Measurements from ENCODE around the gene TTLL5.

Gene TTLL5

DNA sequence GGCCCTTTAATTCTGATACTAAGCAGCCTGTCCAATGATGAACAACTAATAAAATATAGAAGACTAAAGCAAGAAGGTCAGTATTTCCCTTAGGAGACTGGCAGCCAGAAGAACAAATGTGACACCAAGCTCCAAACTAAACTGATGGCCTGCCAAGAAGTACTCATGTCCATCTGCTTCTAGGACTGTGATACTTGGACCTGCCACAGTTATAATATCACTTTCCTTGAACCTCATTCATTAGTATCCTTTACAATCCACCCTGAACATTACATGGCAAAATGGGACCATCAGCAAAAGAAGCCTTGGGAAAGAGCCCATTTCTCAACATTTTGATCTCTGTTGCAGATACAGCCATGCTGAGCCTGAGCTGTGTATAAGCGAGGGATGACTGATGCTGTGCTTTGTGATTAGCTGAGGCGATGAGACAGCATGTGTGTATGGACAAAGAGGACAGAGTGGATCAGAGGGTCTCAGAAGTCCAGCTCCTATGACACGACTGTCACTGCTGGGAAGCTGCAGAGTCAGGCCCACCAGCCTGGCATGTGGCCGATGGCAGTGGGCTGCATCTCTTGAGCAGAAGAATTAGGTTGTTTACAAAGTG is 246.8 kb downstream of the TTLL5 start:
- H2AK5ac ChIP-seq (ENCODE audit: low read length): no peak overlapping the region
- peaks cover 2% of the 10 kb centered on the region for H3K36me3 ChIP-seq (ENCODE audit: control insufficient read depth, insufficient read depth, low read length)
- H2BK120ac ChIP-seq (ENCODE audit: low read depth, low read length): no peak overlapping the region
- no peak overlapping the region for H3K4me3 ChIP-seq (ENCODE audit: low read length)
- H2BK5ac ChIP-seq (ENCODE audit: low read length): no peak overlapping the region
- H3K4me2 ChIP-seq (ENCODE audit: low read length): no peak overlapping the region
- H3K56ac ChIP-seq (ENCODE audit: low read length): no peak overlapping the region
- H3K23ac ChIP-seq (ENCODE audit: low read length): no peak overlapping the region
- no peak overlapping the region for H3K4ac ChIP-seq (ENCODE audit: low read depth, low read length)
- no peaks in the 10 kb centered on the region for H3K79me2 ChIP-seq (ENCODE audit: control insufficient read depth, insufficient read depth, low read length)
- H3K79me1 ChIP-seq (ENCODE audit: low read length): no peaks in the 10 kb centered on the region
- no peak overlapping the region for H4K8ac ChIP-seq (ENCODE audit: low read depth, low read length)
- WGBS (ENCODE audit: extremely low coverage, insufficient coverage, low lambda C conversion rate): no CpG with 5 or more reads among the region's 4 CpGs
- H3K4me1 ChIP-seq (ENCODE audit: control insufficient read depth, low read depth, low read length): no peaks in the 10 kb centered on the region
- H4K5ac ChIP-seq (ENCODE audit: low read length): no peak overlapping the region
- H3K27ac ChIP-seq (ENCODE audit: low read depth, low read length): no peak overlapping the region
- no peaks in the 10 kb centered on the region for H3K27me3 ChIP-seq (ENCODE audit: insufficient read depth, low read length, poor library complexity)
- no peak overlapping the region for H3K18ac ChIP-seq (ENCODE audit: low read length)
- DNase-seq: no peak
- H2BK15ac ChIP-seq (replicated peaks; ENCODE audit: low read depth): no peak overlapping the region
- no peak overlapping the region for H3K9ac ChIP-seq (ENCODE audit: low read length)

DNA sequence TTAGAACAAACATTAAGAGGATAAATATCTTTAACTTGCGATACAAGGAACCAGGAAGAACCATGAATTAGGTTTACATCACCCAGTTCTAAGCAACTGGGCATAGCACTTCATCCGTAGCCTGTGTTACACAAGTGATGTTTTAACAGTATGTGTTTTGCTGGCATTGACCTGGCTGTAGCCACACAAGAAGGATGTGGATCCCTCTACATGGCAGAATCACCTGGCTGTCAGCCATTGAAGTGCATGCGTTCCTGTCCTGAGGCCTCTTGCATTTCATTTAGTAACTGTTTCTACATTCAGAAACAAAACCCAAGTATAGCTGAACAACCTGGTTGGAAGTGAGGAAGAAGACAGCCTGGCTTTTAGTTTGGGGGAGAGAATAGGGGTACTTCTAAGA is 248.6 kb downstream of the TTLL5 start:
- Histone ChIP-seq H3K79me2 (ENCODE audit: control insufficient read depth, insufficient read depth, low read length) (no peaks in the 10 kb centered on the region), H3K9ac (ENCODE audit: low read length) (no peak overlapping the region), H2AK5ac (ENCODE audit: low read length) (no peak overlapping the region), H2BK5ac (ENCODE audit: low read length) (no peak overlapping the region), H3K4me1 (ENCODE audit: control insufficient read depth, low read depth, low read length) (no peaks in the 10 kb centered on the region), H3K4me3 (ENCODE audit: low read length) (no peak overlapping the region), H3K27me3 (ENCODE audit: insufficient read depth, low read length, poor library complexity) (no peaks in the 10 kb centered on the region), H2BK120ac (ENCODE audit: low read depth, low read length) (no peak overlapping the region), H3K4me2 (ENCODE audit: low read length) (no peak overlapping the region), H3K18ac (ENCODE audit: low read length) (no peak overlapping the region), H3K79me1 (ENCODE audit: low read length) (no peaks in the 10 kb centered on the region), H3K27ac (ENCODE audit: low read depth, low read length) (no peak overlapping the region), H3K23ac (ENCODE audit: low read length) (no peak overlapping the region), H3K56ac (ENCODE audit: low read length) (no peak overlapping the region), H3K36me3 (ENCODE audit: control insufficient read depth, insufficient read depth, low read length) (peaks cover 2% of the 10 kb centered on the region), H3K4ac (ENCODE audit: low read depth, low read length) (no peak overlapping the region), H2BK15ac (replicated peaks; ENCODE audit: low read depth) (no peak overlapping the region), H4K5ac (ENCODE audit: low read length) (no peak overlapping the region), H4K8ac (ENCODE audit: low read depth, low read length) (no peak overlapping the region)
- WGBS (ENCODE audit: extremely low coverage, insufficient coverage, low lambda C conversion rate): no CpG with 5 or more reads among the region's 3 CpGs
- no peak for DNase-seq

DNA sequence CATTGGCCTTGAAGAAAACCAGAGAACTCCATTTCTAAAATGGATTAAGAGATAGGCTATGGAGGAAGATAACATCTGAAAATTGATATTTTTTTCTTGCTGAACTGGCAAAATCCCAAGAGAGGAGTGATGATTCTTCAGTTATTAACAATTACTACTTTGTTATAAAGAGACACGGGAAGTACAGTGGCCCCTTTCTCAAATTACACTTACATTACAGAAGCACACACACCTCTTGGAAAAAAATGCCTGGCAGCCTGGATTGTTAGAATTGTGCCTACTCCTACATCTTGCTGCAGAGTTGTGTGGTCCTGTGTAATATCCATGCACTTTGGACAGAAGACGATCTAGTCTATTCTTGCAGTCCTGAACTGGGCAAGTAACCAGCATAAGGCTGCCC is 249.0 kb downstream of the TTLL5 start:
- H3K79me2 ChIP-seq (ENCODE audit: control insufficient read depth, insufficient read depth, low read length): no peaks in the 10 kb centered on the region
- no peaks in the 10 kb centered on the region for H3K79me1 ChIP-seq (ENCODE audit: low read length)
- H3K4me1 ChIP-seq (ENCODE audit: control insufficient read depth, low read depth, low read length): no peaks in the 10 kb centered on the region
- H2BK120ac ChIP-seq (ENCODE audit: low read depth, low read length): no peak overlapping the region
- H2AK5ac ChIP-seq (ENCODE audit: low read length): no peak overlapping the region
- no CpG with 5 or more reads among the region's 2 CpGs for WGBS (ENCODE audit: extremely low coverage, insufficient coverage, low lambda C conversion rate)
- no peak overlapping the region for H3K23ac ChIP-seq (ENCODE audit: low read length)
- no peak overlapping the region for H3K9ac ChIP-seq (ENCODE audit: low read length)
- peaks cover 2% of the 10 kb centered on the region for H3K36me3 ChIP-seq (ENCODE audit: control insufficient read depth, insufficient read depth, low read length)
- H2BK15ac ChIP-seq (replicated peaks; ENCODE audit: low read depth): no peak overlapping the region
- H2BK5ac ChIP-seq (ENCODE audit: low read length): no peak overlapping the region
- no peak overlapping the region for H3K4ac ChIP-seq (ENCODE audit: low read depth, low read length)
- H4K5ac ChIP-seq (ENCODE audit: low read length): no peak overlapping the region
- no peak overlapping the region for H4K8ac ChIP-seq (ENCODE audit: low read depth, low read length)
- no peak overlapping the region for H3K4me3 ChIP-seq (ENCODE audit: low read length)
- H3K56ac ChIP-seq (ENCODE audit: low read length): no peak overlapping the region
- no peak for DNase-seq
- no peak overlapping the region for H3K18ac ChIP-seq (ENCODE audit: low read length)
- no peak overlapping the region for H3K4me2 ChIP-seq (ENCODE audit: low read length)
- no peaks in the 10 kb centered on the region for H3K27me3 ChIP-seq (ENCODE audit: insufficient read depth, low read length, poor library complexity)
- H3K27ac ChIP-seq (ENCODE audit: low read depth, low read length): no peak overlapping the region

DNA sequence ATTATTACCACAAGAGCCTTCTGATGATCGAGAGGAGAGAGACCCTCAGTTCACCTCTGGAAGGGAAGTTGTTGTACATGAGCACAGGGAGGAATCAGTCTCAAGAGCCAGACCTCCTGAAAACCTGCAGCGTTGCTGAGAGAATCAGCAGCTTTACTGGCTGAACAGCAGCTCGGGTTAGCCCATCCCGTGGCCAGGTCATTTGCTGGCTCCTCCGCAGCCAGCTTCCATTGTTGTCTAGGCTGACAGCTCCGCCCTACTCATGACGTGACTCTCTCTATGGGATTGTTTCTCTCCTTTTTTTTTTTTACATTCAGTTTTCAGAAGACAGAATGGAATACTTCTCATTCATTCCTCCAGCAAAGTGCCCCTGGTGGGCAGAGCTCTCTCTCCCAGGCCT is 250.8 kb downstream of the TTLL5 start:
- Histone ChIP-seq H3K79me2 (ENCODE audit: control insufficient read depth, insufficient read depth, low read length) (no peaks in the 10 kb centered on the region), H3K9ac (ENCODE audit: low read length) (peak overlapping the region; percentile 9), H3K27ac (ENCODE audit: low read depth, low read length) (no peak overlapping the region)

DNA sequence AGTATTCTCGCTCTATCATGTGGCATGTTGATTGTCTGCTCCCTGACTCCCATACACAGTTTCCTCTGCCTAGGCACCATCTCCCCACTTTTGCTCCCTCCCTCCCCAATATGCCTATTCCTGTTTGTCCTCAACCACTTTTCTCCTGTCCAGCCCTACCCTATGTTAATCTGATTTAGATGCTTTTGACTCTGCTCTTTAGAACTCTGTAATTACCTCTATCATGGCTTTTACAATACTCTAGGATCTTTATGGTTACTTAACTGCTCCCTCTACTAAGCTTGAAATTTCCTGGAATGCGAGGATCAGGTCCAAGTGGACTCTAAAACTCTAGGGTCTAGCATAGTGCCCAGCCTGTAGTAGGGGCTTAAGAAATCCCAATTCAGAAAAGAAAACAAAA is 252.1 kb downstream of the TTLL5 start:
- H2BK5ac ChIP-seq (ENCODE audit: low read length): no peak overlapping the region
- H3K27me3 ChIP-seq (ENCODE audit: insufficient read depth, low read length, poor library complexity): no peaks in the 10 kb centered on the region
- H3K27ac ChIP-seq (ENCODE audit: low read depth, low read length): no peak overlapping the region
- H3K79me1 ChIP-seq (ENCODE audit: low read length): no peaks in the 10 kb centered on the region
- no peak overlapping the region for H3K4me2 ChIP-seq (ENCODE audit: low read length)
- no peaks in the 10 kb centered on the region for H3K79me2 ChIP-seq (ENCODE audit: control insufficient read depth, insufficient read depth, low read length)
- peaks cover 8% of the 10 kb centered on the region for H3K4me1 ChIP-seq (ENCODE audit: control insufficient read depth, low read depth, low read length)
- no CpG with 5 or more reads among the region's 2 CpGs for WGBS (ENCODE audit: extremely low coverage, insufficient coverage, low lambda C conversion rate)
- H3K23ac ChIP-seq (ENCODE audit: low read length): no peak overlapping the region
- no peak overlapping the region for H3K4me3 ChIP-seq (ENCODE audit: low read length)
- no peak overlapping the region for H4K8ac ChIP-seq (ENCODE audit: low read depth, low read length)
- H4K5ac ChIP-seq (ENCODE audit: low read length): no peak overlapping the region
- H3K9ac ChIP-seq (ENCODE audit: low read length): no peak overlapping the region
- no peaks in the 10 kb centered on the region for H3K36me3 ChIP-seq (ENCODE audit: control insufficient read depth, insufficient read depth, low read length)
- no peak overlapping the region for H3K18ac ChIP-seq (ENCODE audit: low read length)
- H2BK120ac ChIP-seq (ENCODE audit: low read depth, low read length): no peak overlapping the region
- no peak overlapping the region for H3K4ac ChIP-seq (ENCODE audit: low read depth, low read length)
- no peak for DNase-seq
- H2BK15ac ChIP-seq (replicated peaks; ENCODE audit: low read depth): no peak overlapping the region
- no peak overlapping the region for H2AK5ac ChIP-seq (ENCODE audit: low read length)
- H3K56ac ChIP-seq (ENCODE audit: low read length): no peak overlapping the region

More for the DNA sequence above, 250.8 kb downstream of the TTLL5 start:
- H3K79me1 ChIP-seq (ENCODE audit: low read length): no peaks in the 10 kb centered on the region
- no peaks in the 10 kb centered on the region for H3K27me3 ChIP-seq (ENCODE audit: insufficient read depth, low read length, poor library complexity)
- peak overlapping the region; percentile 76 for H3K56ac ChIP-seq (ENCODE audit: low read length)
- no peak overlapping the region for H2BK15ac ChIP-seq (replicated peaks; ENCODE audit: low read depth)
- no peak overlapping the region for H3K18ac ChIP-seq (ENCODE audit: low read length)
- H3K4me2 ChIP-seq (ENCODE audit: low read length): no peak overlapping the region
- WGBS (ENCODE audit: extremely low coverage, insufficient coverage, low lambda C conversion rate): no CpG with 5 or more reads among the region's 7 CpGs
- no peak overlapping the region for H2AK5ac ChIP-seq (ENCODE audit: low read length)
- no peak overlapping the region for H4K5ac ChIP-seq (ENCODE audit: low read length)
- H2BK5ac ChIP-seq (ENCODE audit: low read length): no peak overlapping the region
- no peak overlapping the region for H2BK120ac ChIP-seq (ENCODE audit: low read depth, low read length)
- H4K8ac ChIP-seq (ENCODE audit: low read depth, low read length): no peak overlapping the region
- H3K36me3 ChIP-seq (ENCODE audit: control insufficient read depth, insufficient read depth, low read length): peaks cover 2% of the 10 kb centered on the region
- no peak overlapping the region for H3K4ac ChIP-seq (ENCODE audit: low read depth, low read length)
- no peak overlapping the region for H3K4me3 ChIP-seq (ENCODE audit: low read length)
- no peak overlapping the region for H3K23ac ChIP-seq (ENCODE audit: low read length)
- DNase-seq: peak; percentile 90
- no peaks in the 10 kb centered on the region for H3K4me1 ChIP-seq (ENCODE audit: control insufficient read depth, low read depth, low read length)

DNA sequence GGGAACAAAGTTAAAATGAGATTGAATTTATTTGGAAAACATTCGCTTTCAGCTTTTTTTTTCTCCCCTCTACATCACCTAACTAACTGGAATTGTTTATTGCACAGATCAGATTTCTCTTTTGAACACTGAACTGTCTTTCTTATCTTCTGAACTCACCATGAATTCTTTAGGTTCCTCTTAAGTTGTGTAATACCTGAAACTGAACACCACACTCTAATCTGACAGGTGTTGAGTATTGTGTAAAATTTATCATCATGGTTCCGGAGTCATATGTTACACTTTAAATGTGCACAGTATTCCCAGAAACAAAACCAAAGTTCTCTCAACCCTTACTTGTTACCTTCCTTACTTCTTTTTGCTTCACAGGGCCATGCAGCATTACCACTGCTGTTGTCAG is 254.0 kb downstream of the TTLL5 start:
- H3K18ac ChIP-seq (ENCODE audit: low read length): no peak overlapping the region
- H2BK15ac ChIP-seq (replicated peaks; ENCODE audit: low read depth): no peak overlapping the region
- H2BK120ac ChIP-seq (ENCODE audit: low read depth, low read length): no peak overlapping the region
- no peak overlapping the region for H3K9ac ChIP-seq (ENCODE audit: low read length)
- H4K5ac ChIP-seq (ENCODE audit: low read length): no peak overlapping the region
- no CpG with 5 or more reads among the region's 2 CpGs for WGBS (ENCODE audit: extremely low coverage, insufficient coverage, low lambda C conversion rate)
- peaks cover 9% of the 10 kb centered on the region for H3K4me1 ChIP-seq (ENCODE audit: control insufficient read depth, low read depth, low read length)
- no peak overlapping the region for H4K8ac ChIP-seq (ENCODE audit: low read depth, low read length)
- H3K23ac ChIP-seq (ENCODE audit: low read length): no peak overlapping the region
- no peak overlapping the region for H3K56ac ChIP-seq (ENCODE audit: low read length)
- H3K79me2 ChIP-seq (ENCODE audit: control insufficient read depth, insufficient read depth, low read length): no peaks in the 10 kb centered on the region
- no peaks in the 10 kb centered on the region for H3K27me3 ChIP-seq (ENCODE audit: insufficient read depth, low read length, poor library complexity)
- H3K4ac ChIP-seq (ENCODE audit: low read depth, low read length): no peak overlapping the region
- no peak overlapping the region for H3K4me3 ChIP-seq (ENCODE audit: low read length)
- no peaks in the 10 kb centered on the region for H3K36me3 ChIP-seq (ENCODE audit: control insufficient read depth, insufficient read depth, low read length)
- H3K27ac ChIP-seq (ENCODE audit: low read depth, low read length): no peak overlapping the region
- H2AK5ac ChIP-seq (ENCODE audit: low read length): no peak overlapping the region
- H3K4me2 ChIP-seq (ENCODE audit: low read length): no peak overlapping the region
- no peak overlapping the region for H2BK5ac ChIP-seq (ENCODE audit: low read length)
- no peak for DNase-seq
- H3K79me1 ChIP-seq (ENCODE audit: low read length): no peaks in the 10 kb centered on the region

Data from mesendoderm (in vitro differentiated cells).